GM12874 (cell line): ENCODE data around the gene BPGM.

Experiments
- TF ChIP-seq, protein P1 (sequence below): IDR thresholded peaks from 2 replicates; pipeline ENCODE4 v1.5.1; 2011; ENCODE audit warnings: low read depth, mild to moderate bottlenecking, control low read depth, low read length, moderate library complexity; ENCODE audit not compliant: insufficient read depth

BPGM gene

DNA sequence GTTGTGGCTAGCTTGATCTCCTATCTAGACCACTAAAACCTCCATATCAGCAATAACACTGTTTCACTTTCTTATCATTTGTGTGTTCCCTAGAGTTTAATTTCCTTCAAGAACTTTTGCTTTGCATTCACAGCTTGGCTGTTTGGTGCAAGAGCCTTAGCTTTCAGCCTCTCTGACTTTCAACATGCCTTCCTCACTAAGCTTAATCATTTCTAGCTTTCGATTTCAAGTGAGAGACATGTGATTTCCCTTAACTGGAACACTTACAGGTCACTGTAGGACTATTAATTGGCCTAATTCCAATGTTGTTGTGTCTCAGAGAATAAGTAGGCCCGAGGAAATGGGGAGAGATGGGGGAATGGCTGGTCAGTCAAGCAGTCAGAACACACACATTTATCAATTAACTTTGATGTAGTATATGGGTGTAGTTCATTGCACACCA, 10.6 kb upstream of the BPGM start:
- TF ChIP-seq, protein P1, sequence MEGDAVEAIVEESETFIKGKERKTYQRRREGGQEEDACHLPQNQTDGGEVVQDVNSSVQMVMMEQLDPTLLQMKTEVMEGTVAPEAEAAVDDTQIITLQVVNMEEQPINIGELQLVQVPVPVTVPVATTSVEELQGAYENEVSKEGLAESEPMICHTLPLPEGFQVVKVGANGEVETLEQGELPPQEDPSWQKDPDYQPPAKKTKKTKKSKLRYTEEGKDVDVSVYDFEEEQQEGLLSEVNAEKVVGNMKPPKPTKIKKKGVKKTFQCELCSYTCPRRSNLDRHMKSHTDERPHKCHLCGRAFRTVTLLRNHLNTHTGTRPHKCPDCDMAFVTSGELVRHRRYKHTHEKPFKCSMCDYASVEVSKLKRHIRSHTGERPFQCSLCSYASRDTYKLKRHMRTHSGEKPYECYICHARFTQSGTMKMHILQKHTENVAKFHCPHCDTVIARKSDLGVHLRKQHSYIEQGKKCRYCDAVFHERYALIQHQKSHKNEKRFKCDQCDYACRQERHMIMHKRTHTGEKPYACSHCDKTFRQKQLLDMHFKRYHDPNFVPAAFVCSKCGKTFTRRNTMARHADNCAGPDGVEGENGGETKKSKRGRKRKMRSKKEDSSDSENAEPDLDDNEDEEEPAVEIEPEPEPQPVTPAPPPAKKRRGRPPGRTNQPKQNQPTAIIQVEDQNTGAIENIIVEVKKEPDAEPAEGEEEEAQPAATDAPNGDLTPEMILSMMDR, result no peak

DNA sequence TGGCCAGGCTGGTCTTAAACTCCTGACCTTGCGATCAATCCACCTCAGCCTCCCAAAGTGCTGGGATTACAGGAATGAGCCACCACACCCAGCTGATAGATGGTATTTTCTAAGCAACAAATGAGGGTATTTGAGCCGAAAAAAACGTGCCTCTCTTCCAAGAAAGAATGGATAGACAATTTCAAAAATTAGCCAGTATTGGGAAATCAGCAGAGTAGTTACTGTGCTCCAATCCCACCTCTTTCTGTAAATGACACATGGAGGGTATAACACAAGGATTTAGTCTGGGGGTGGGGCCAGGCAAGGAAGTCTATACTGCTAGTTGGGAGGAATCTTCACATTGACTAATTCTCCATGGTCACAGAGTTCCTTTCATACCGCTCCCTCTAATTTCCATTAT, 9.2 kb upstream of the BPGM start:
- TF ChIP-seq, protein P1, result no peak

DNA sequence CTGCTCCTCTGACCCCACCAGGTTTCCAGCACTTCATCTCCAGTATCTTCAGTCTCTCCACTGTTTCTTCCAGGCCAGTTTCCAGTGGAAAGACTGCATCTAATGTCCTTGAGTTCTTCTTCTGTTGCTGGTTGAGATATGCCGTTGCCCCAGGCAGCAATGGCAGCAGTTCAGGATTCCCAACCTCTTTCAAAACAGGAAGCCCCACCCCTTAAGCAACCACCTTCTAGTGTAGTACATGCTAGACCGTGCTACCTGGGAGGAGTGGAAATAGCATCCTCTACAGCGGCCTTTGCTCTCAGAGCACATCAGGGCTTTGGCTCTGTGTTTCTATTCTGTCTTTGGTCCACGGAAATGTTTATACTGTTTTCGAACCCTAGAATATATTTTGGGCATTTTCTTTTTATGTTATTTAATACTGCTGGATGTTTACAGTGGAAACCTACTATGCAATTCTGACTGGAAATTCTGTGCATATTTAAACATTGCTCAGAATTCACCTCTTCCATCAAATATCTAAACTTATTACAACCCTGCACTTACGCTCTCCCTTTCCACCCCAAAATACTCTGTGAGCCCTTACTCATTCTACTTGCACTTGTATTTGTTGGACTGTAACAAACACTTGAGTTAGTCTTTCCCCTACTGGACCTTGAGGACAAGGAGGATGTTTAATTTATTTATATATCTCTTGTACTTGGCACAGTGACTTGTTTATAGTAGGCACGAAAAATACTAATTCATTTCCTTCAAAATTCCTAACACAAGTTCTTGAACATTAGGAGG, 8.5 kb upstream of the BPGM start:
- TF ChIP-seq, protein P1, result no peak

DNA sequence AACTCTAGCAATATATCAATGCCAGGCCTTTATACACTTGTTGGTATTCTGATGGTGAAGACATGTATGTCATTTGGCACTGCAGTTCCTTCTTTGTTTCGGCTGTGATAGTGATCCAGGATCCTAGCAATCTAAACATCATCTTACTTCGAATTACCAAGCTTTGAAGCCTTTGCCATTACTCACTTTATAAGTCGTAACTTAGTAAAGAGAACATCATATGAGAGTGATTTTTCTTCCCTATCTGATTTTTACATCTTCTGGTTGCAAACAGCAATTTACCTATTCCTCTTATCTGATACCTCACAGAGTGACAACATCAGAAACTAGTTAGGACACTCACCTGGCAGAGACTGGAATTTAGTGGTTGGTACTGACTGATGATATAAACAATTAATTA, 7.6 kb upstream of the BPGM start:
- TF ChIP-seq, protein P1, result no peak

DNA sequence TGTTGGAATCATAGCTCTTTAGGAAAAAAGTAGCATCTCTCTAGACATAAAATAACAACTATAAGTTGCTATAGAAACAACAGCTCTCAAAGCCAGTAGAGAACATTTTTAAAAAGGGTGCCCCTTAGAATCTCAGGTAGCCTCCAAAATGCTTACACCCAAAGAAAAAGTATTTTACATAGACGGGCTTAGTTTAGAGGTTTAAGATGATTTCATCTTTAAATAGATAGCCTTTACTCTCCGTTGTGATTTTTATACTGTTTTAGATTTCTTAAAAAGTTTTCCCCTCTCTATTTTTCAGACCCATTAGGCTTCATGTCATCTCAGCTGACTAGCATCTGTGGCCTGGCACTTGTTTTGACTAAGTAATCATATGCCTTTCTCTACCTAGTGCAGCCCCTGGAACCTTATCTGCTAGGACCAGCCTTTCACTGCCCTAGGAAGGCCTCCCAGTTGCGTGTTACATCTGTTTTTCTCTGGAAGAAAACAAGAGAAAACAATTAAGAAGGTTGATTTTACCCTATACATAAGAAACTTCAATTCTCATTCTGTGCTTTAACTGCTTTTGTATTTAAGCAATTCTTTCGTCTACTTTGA, 6.9 kb upstream of the BPGM start:
- TF ChIP-seq, protein P1, result no peak

DNA sequence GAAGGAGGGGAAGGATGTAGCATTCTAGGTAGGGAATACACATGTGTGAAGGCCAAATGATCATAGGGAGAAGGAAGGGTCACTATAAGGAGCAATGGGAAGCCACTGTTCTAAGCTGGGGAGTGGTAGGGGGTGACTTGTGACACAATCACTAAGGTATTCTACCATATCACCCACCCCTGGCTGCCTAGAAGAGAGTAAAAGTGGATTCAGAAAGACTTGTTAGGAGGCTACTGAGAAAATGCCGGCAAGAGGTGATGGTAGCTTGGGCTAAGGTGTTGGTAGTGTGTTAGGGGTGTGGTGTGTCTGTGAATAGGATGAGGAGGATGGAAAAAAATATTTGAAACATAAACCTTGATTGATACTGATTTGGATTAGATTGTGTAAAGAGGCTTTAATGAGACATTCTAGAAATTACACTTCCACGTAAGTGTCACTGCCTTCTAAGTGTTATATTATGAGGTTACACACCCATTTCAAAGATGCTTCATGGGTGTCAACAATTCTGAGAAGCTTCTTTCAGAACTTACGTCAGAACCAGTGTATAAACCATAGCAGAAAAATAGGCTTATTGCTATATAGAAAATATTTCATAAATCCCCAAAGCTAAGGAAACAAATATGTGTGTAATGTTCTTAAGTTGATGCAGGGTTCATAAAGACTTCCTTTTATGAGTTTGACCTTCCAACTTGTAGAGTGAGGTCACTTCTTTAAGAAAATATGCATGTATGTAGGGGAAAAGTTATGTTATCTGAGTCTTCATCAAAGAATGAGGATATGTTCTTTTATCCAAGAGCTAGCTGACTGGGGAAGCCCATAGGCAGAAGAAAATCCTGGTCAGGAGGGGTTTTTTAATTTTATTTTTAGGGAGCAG, 5.6 kb upstream of the BPGM start:
- TF ChIP-seq, protein P1, result no peak

DNA sequence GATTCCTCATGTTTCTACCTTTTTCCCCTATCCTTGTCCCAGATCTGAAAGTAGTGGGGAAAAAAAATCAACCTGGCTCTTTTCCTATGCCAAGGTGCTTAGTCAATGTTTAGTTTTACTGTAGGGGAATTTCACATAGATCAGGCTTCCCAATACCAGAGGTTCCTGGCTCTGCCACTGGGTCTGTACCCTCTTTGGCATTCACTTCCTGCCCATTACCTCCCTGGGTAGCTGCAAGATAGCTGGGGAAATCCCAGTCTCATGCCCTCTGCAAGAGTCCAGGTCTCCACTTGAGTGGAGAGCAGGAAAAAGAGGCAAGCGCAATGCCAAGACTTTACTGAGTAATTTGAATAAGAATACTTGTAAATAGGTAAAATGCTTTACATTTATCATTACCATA, 3.5 kb upstream of the BPGM start:
- TF ChIP-seq, protein P1, result no peak
